HEK293 (cell line): ENCODE results near the gene CASP7.

Experiments
- CTCF ChIA-PET: fragments of 350-600 bp; formaldehyde crosslinking; extraction: SDS; loops from one replicate; lab custom pipeline; 2021; ENCODE audit warnings: antibody characterized with exemption; lab: Yijun Ruan, JAX
- POLR2A ChIA-PET: fragments of 300-600 bp; formaldehyde crosslinking; extraction: SDS; loops from one replicate; lab custom pipeline; 2020; ENCODE audit warnings: antibody characterized with exemption, inconsistent platforms; lab: Yijun Ruan, JAX
- H3K27ac ChIP-seq: fragments of 200-500 bp; sonication (Bioruptor generic); 2 replicates; pipeline ENCODE4 v1.5.1; 2014; ENCODE audit warnings: low read depth, low read length, control low read depth, inconsistent platforms; ENCODE audit errors: extremely low read depth
- H3K36me3 ChIP-seq, 2 experiments: fragments of 200-500 bp in 1 of 2; sonication (Bioruptor generic) in 1 of 2; 1 replicate in 1 of 2; 2 replicates in 1 of 2; pipeline ENCODE4 v1.5.1; 2014 to 2017; ENCODE audit warnings: inconsistent platforms in 2 of 2, low read length in 2 of 2; ENCODE audit not compliant: control insufficient read depth in 2 of 2, insufficient read depth in 1 of 2
- H3K4me1 ChIP-seq: fragments of 200-500 bp; sonication (Bioruptor generic); 2 replicates; pipeline ENCODE4 v1.5.1; 2014; ENCODE audit warnings: mild to moderate bottlenecking, low read length, inconsistent platforms; ENCODE audit not compliant: control insufficient read depth, insufficient read depth
- H3K4me3 ChIP-seq: 2 replicates; pipeline ENCODE4 v1.5.1; 2011; ENCODE audit warnings: low read depth, mild to moderate bottlenecking, control low read depth, low read length, moderate library complexity
- H3K9me3 ChIP-seq: fragments of 200-500 bp; sonication (Bioruptor generic); 2 replicates; pipeline ENCODE4 v1.5.1; 2014; ENCODE audit warnings: low read depth, low read length, inconsistent platforms; ENCODE audit not compliant: control insufficient read depth, insufficient read depth
- GLIS1 ChIP-seq: fragments of 450-650 bp; formaldehyde crosslinking; IDR thresholded peaks from 2 replicates; pipeline ENCODE4 v1.5.1; 2016; ENCODE audit warnings: missing biosample characterization, missing genetic modification characterization
- KLF16 ChIP-seq: fragments of 450-650 bp; formaldehyde crosslinking; IDR thresholded peaks from 2 replicates; pipeline ENCODE4 v1.5.1; 2017; ENCODE audit warnings: missing biosample characterization, missing genetic modification characterization
- MEIS1 ChIP-seq: sonication (generic); formaldehyde crosslinking; IDR thresholded peaks from 2 replicates; pipeline ENCODE4 v1.8.1; 2022; ENCODE audit warnings: missing genetic modification reagents, mild to moderate bottlenecking, borderline replicate concordance
- ZBTB8A ChIP-seq: fragments of 450-650 bp; formaldehyde crosslinking; IDR thresholded peaks from 2 replicates; pipeline ENCODE4 v1.5.1; 2016; ENCODE audit warnings: missing biosample characterization, missing genetic modification characterization
- ZFHX2 ChIP-seq: fragments of 450-650 bp; formaldehyde crosslinking; conservative IDR thresholded peaks from 2 replicates; pipeline ENCODE4 v1.5.1; 2016; ENCODE audit warnings: missing biosample characterization, missing genetic modification characterization
- ZFP41 ChIP-seq: fragments of 450-650 bp; formaldehyde crosslinking; IDR thresholded peaks from 2 replicates; pipeline ENCODE4 v1.5.1; 2016; ENCODE audit warnings: missing biosample characterization, missing genetic modification characterization, borderline replicate concordance
- ZNF112 ChIP-seq: fragments of 450-650 bp; formaldehyde crosslinking; IDR thresholded peaks from 2 replicates; pipeline ENCODE4 v1.5.0; 2017; ENCODE audit warnings: missing biosample characterization, missing genetic modification characterization
- ZNF2 ChIP-seq: fragments of 450-650 bp; formaldehyde crosslinking; IDR thresholded peaks from 2 replicates; pipeline ENCODE4 v1.5.1; 2016; ENCODE audit warnings: missing biosample characterization, missing genetic modification characterization
- ZNF202 ChIP-seq: fragments of 450-650 bp; formaldehyde crosslinking; IDR thresholded peaks from 2 replicates; pipeline ENCODE4 v1.5.1; 2016; ENCODE audit warnings: missing biosample characterization, missing genetic modification characterization, borderline replicate concordance
- ZNF354C ChIP-seq: fragments of 450-650 bp; formaldehyde crosslinking; IDR thresholded peaks from 2 replicates; pipeline ENCODE4 v1.5.1; 2016; ENCODE audit warnings: missing biosample characterization, missing genetic modification characterization, low read depth, borderline replicate concordance
- ZNF433 ChIP-seq: fragments of 450-650 bp; formaldehyde crosslinking; IDR thresholded peaks from 2 replicates; pipeline ENCODE4 v1.5.1; 2016; ENCODE audit warnings: missing biosample characterization, missing genetic modification characterization, low read depth
- ZNF48 ChIP-seq: fragments of 450-650 bp; formaldehyde crosslinking; IDR thresholded peaks from 2 replicates; pipeline ENCODE4 v1.5.1; 2016; ENCODE audit warnings: missing biosample characterization, missing genetic modification characterization
- ZNF654 ChIP-seq: fragments of 450-650 bp; formaldehyde crosslinking; IDR thresholded peaks from 2 replicates; pipeline ENCODE4 v1.5.1; 2016; ENCODE audit warnings: low read depth, missing biosample characterization, missing genetic modification characterization
- ZNF660 ChIP-seq: fragments of 450-650 bp; IDR thresholded peaks from 2 replicates; pipeline ENCODE4 v1.5.1; 2018; ENCODE audit warnings: missing biosample characterization, mild to moderate bottlenecking, missing genetic modification characterization
- ZSCAN16 ChIP-seq: fragments of 450-650 bp; formaldehyde crosslinking; IDR thresholded peaks from 2 replicates; pipeline ENCODE4 v1.5.1; 2016; ENCODE audit warnings: missing biosample characterization, missing genetic modification characterization
- TF ChIP-seq, protein P1 (sequence below): fragments of 450-650 bp; formaldehyde crosslinking; IDR thresholded peaks from 2 replicates; pipeline ENCODE4 v1.5.1; 2017; ENCODE audit warnings: missing biosample characterization, missing genetic modification characterization
- TF ChIP-seq, protein P2 (sequence below): fragments of 450-650 bp; formaldehyde crosslinking; IDR thresholded peaks from 2 replicates; pipeline ENCODE4 v1.5.1; 2016; ENCODE audit warnings: missing biosample characterization, missing genetic modification characterization
- TF ChIP-seq, protein P3 (sequence below): fragments of 450-650 bp; formaldehyde crosslinking; IDR thresholded peaks from 2 replicates; pipeline ENCODE4 v1.5.1; 2017; ENCODE audit warnings: missing biosample characterization, missing genetic modification characterization
- TF ChIP-seq, protein P4 (sequence below): fragments of 450-650 bp; formaldehyde crosslinking; IDR thresholded peaks from 2 replicates; pipeline ENCODE4 v1.5.1; 2016; ENCODE audit warnings: missing biosample characterization, missing genetic modification characterization, low read depth

Gene CASP7

DNA sequence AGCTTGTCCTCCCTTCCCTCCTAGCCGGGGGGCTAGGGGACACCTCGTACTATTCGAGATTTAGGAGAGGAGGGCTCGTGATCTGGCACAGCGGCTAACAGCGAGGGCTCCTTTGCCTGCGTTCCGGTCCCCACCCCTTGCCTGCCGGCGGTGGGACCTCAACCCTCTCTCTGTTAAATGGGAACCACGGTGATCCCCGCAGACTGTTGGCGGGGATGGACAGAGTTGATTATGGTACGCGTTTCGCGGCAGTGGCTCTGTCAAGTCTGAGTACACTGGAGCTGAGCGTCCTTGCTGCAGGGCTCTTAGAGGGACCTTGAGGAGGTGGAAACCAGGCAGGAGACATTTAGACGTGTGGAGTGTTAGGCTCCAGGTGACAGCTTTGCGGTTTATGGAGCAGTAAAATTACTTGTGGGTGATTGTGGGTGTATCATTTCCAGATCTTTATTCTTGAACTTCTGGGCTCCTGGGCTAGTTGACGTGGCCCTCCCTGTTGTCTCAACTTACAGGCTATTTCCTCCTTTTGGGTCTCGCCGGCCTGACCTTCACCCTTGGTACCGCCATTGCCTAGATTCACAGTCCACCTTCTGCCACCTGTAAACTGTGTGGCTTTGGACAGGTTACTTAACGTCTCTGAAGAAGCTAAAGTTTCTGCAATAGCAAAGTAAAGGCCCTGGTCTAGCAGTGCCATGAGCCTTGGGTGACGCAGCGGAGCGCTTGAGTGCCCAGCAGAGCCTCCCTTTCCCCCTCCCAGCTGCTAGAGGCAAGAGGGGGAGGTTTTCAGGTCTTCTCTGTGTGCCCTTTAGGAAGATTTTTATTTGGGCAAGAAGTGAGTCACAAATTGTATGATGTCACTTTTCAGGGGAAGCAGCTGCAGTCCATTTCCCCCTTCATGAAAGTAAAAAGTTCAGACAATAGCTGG, 739 bp downstream of the CASP7 start (continued):
- TF ChIP-seq, protein P1, sequence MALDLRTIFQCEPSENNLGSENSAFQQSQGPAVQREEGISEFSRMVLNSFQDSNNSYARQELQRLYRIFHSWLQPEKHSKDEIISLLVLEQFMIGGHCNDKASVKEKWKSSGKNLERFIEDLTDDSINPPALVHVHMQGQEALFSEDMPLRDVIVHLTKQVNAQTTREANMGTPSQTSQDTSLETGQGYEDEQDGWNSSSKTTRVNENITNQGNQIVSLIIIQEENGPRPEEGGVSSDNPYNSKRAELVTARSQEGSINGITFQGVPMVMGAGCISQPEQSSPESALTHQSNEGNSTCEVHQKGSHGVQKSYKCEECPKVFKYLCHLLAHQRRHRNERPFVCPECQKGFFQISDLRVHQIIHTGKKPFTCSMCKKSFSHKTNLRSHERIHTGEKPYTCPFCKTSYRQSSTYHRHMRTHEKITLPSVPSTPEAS (tag by site-specific recombination), result no peak
- TF ChIP-seq ZNF2 (tag by site-specific recombination) (no peak), MEIS1 (CRISPR knock-in tag) (no peak), GLIS1 (tag by site-specific recombination) (peak; percentile 86), ZNF433 (tag by site-specific recombination) (no peak), ZNF354C (tag by site-specific recombination) (no peak), ZNF654 (no peak), ZSCAN16 (tag by site-specific recombination) (no peak), ZFHX2 (peak; percentile 77), ZBTB8A (tag by site-specific recombination) (peak; percentile 46; the same call in 1 of the 2 replicates), ZFP41 (tag by site-specific recombination) (no peak), ZNF112 (tag by site-specific recombination) (no peak), KLF16 (no peak), ZNF202 (no peak)
- TF ChIP-seq, protein P2, sequence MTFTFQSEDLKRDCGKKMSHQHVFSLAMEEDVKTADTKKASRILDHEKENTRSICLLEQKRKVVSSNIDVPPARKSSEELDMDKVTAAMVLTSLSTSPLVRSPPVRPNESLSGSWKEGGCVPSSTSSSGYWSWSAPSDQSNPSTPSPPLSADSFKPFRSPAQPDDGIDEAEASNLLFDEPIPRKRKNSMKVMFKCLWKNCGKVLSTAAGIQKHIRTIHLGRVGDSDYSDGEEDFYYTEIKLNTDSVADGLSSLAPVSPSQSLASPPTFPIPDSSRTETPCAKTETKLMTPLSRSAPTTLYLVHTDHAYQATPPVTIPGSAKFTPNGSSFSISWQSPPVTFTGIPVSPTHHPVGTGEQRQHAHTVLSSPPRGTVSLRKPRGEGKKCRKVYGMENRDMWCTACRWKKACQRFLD (tag by site-specific recombination), result no peak
- TF ChIP-seq, protein P3, sequence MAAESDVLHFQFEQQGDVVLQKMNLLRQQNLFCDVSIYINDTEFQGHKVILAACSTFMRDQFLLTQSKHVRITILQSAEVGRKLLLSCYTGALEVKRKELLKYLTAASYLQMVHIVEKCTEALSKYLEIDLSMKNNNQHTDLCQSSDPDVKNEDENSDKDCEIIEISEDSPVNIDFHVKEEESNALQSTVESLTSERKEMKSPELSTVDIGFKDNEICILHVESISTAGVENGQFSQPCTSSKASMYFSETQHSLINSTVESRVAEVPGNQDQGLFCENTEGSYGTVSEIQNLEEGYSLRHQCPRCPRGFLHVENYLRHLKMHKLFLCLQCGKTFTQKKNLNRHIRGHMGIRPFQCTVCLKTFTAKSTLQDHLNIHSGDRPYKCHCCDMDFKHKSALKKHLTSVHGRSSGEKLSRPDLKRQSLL (tag by site-specific recombination), result peak; percentile 32; the same call in 1 of the 2 replicates
- TF ChIP-seq, all 188 proteins: peak for 24

DNA sequence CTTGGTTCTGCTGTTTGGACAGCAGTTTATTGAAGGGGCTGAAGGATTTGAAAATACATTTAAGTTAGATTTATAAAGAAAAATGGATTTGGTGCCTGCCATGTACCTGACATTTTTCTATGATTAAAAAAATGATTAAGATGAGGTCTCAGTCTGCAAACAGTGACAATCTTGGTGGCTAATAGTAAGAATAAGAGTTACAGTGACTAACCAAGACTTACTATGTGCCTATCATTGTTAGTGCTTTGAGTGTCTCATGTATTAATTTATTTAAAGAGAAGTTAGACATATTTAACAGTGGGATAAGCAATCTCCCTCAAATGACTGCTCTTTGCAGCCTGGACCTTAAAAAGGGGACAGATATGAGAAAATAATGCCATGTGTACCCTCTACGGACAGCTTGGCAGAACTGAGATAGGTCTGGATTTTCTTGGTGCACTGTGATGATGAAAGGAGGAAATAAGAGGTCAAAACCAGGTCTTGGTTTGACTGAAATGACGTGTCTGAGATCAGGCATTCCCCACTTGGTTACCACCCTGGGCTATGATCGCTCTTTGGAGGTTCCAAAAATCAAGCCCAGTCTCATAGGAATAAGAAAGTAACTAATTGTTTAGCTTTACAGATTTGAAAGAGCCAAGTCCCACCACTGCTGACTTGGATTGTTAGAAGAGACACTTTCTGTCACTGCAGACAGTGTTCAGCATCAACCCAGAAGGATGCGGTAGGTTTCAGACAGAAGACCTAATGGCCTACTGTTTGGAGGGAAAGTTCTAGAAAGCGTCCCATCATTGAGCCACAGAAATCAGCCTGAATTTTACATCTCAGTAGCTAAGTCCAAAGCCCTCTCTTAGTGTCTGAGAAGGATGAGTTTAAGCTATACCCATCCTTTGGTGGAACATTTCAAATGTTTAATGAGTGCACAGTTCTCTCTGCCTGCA, 2.1 kb downstream of the CASP7 start:
- Histone ChIP-seq H3K36me3 (peaks cover 3 to 6% of the 10 kb centered on the region in 2 experiments; a peak in 1 of 3 replicates), H3K9me3 (peaks cover 3% of the 10 kb centered on the region; the same call in 1 of the 2 replicates), H3K4me1 (peaks cover 5% of the 10 kb centered on the region; the same call in 1 of the 2 replicates), H3K27ac (no peak overlapping the region), H3K4me3 (no peak overlapping the region)
- TF ChIP-seq ZNF48, result no peak
- TF ChIP-seq, protein P4, sequence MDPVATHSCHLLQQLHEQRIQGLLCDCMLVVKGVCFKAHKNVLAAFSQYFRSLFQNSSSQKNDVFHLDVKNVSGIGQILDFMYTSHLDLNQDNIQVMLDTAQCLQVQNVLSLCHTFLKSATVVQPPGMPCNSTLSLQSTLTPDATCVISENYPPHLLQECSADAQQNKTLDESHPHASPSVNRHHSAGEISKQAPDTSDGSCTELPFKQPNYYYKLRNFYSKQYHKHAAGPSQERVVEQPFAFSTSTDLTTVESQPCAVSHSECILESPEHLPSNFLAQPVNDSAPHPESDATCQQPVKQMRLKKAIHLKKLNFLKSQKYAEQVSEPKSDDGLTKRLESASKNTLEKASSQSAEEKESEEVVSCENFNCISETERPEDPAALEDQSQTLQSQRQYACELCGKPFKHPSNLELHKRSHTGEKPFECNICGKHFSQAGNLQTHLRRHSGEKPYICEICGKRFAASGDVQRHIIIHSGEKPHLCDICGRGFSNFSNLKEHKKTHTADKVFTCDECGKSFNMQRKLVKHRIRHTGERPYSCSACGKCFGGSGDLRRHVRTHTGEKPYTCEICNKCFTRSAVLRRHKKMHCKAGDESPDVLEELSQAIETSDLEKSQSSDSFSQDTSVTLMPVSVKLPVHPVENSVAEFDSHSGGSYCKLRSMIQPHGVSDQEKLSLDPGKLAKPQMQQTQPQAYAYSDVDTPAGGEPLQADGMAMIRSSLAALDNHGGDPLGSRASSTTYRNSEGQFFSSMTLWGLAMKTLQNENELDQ (tag by site-specific recombination), result no peak
- TF ChIP-seq ZNF660 (tag by site-specific recombination), result peak; percentile 76; the same call in 1 of the 2 replicates
- CTCF ChIA-PET, result no interaction called here
- POLR2A ChIA-PET, result no interaction called here
